H9 (cell line): Measurements from ENCODE around the gene CACNA2D4. TPM values are rescaled to one million over a fixed set of nuclear protein-coding genes. Genes with fewer than 3 reads are reported as not detected.
A peak's percentile ranks its signal among the peaks of the same experiment; 100 is the strongest.

Experiments
- DNase-seq: peaks from one replicate; pipeline ENCODE4 v3.0.0-alpha.2; 2017
- H2AFZ ChIP-seq: one replicate; pipeline ENCODE4 v1.6.1; 2013; ENCODE audit warnings: mild to moderate bottlenecking, low read length, control low read depth, moderate library complexity
- H2AK5ac ChIP-seq: 2 replicates; pipeline ENCODE4 v1.6.1; 2013; ENCODE audit warnings: low read length, control low read depth, mixed read lengths; ENCODE audit not compliant: insufficient read length
- H2BK120ac ChIP-seq: one replicate; pipeline ENCODE4 v1.6.1; 2013; ENCODE audit warnings: low read depth, mild to moderate bottlenecking, low read length, control low read depth, inconsistent platforms; ENCODE audit not compliant: poor library complexity, severe bottlenecking
- H2BK12ac ChIP-seq: 2 replicates; pipeline ENCODE4 v1.6.1; 2013; ENCODE audit warnings: low read length, control low read depth, mixed read lengths, low read depth; ENCODE audit not compliant: insufficient read length
- H2BK15ac ChIP-seq: 2 replicates; pipeline ENCODE4 v1.6.1; 2013; ENCODE audit warnings: low read depth, low read length, control low read depth
- H2BK20ac ChIP-seq: one replicate; pipeline ENCODE4 v1.6.1; 2013; ENCODE audit warnings: low read depth, mild to moderate bottlenecking, low read length, control low read depth, inconsistent platforms; ENCODE audit not compliant: poor library complexity, severe bottlenecking
- H2BK5ac ChIP-seq: 2 replicates; pipeline ENCODE4 v1.6.1; 2013; ENCODE audit warnings: low read length, control low read depth, mixed read lengths; ENCODE audit not compliant: insufficient read length
- H3K14ac ChIP-seq: 2 replicates; pipeline ENCODE4 v1.6.1; 2013; ENCODE audit warnings: low read length, control low read depth; ENCODE audit not compliant: insufficient read depth
- H3K18ac ChIP-seq: 2 replicates; pipeline ENCODE4 v1.6.1; 2013; ENCODE audit warnings: low read depth, mild to moderate bottlenecking, mixed read lengths, low read length, control low read depth; ENCODE audit not compliant: insufficient read length
- H3K23ac ChIP-seq: 2 replicates; pipeline ENCODE4 v1.6.1; 2013; ENCODE audit warnings: low read length, control low read depth, mixed read lengths, low read depth; ENCODE audit not compliant: insufficient read length
- H3K23me2 ChIP-seq: 2 replicates; pipeline ENCODE4 v1.6.1; 2013; ENCODE audit warnings: low read depth, mild to moderate bottlenecking, mixed read lengths, low read length, control low read depth; ENCODE audit not compliant: insufficient read length, poor library complexity, severe bottlenecking
- H3K27ac ChIP-seq: 2 replicates; pipeline ENCODE4 v1.5.1; 2013; ENCODE audit warnings: low read length, control low read depth, mixed read lengths, low read depth; ENCODE audit not compliant: insufficient read length
- H3K27me3 ChIP-seq: 2 replicates; pipeline ENCODE4 v1.6.1; 2013; ENCODE audit warnings: low read length, control low read depth, inconsistent platforms; ENCODE audit not compliant: insufficient read depth
- H3K4ac ChIP-seq: 2 replicates; pipeline ENCODE4 v1.6.1; 2013; ENCODE audit warnings: low read depth, mild to moderate bottlenecking, control low read depth, inconsistent platforms, low read length, moderate library complexity
- H3K4me1 ChIP-seq: 2 replicates; pipeline ENCODE4 v1.6.1; 2013; ENCODE audit warnings: low read length, control low read depth, inconsistent platforms; ENCODE audit not compliant: insufficient read depth
- H3K4me2 ChIP-seq: 2 replicates; pipeline ENCODE4 v1.6.1; 2013; ENCODE audit warnings: low read length, control low read depth, mixed read lengths; ENCODE audit not compliant: insufficient read length, insufficient read depth
- H3K56ac ChIP-seq: 2 replicates; pipeline ENCODE4 v1.6.1; 2013; ENCODE audit warnings: low read depth, mild to moderate bottlenecking, mixed read lengths, low read length, control low read depth; ENCODE audit not compliant: insufficient read length
- H3K79me1 ChIP-seq: 2 replicates; pipeline ENCODE4 v1.6.1; 2013; ENCODE audit warnings: low read depth, mild to moderate bottlenecking, moderate library complexity, low read length, control low read depth, inconsistent platforms; ENCODE audit not compliant: insufficient read depth, poor library complexity, severe bottlenecking
- H3K79me2 ChIP-seq: 2 replicates; pipeline ENCODE4 v1.6.1; 2013; ENCODE audit warnings: low read length, control low read depth, inconsistent platforms; ENCODE audit not compliant: insufficient read depth
- H3K9ac ChIP-seq: 2 replicates; pipeline ENCODE4 v1.6.1; 2013; ENCODE audit warnings: low read length, control low read depth, mixed read lengths; ENCODE audit not compliant: insufficient read length; ENCODE audit errors: extremely low read depth
- H3K9me3 ChIP-seq: one replicate; pipeline ENCODE4 v1.6.1; 2013; ENCODE audit warnings: low read depth, low read length, inconsistent platforms; ENCODE audit not compliant: control insufficient read depth
- H3T11ph ChIP-seq: one replicate; pipeline ENCODE4 v1.6.1; 2013; ENCODE audit warnings: mild to moderate bottlenecking, low read length, control low read depth, inconsistent platforms
- H4K20me1 ChIP-seq: one replicate; pipeline ENCODE4 v1.6.1; 2013; ENCODE audit not compliant: control insufficient read depth, insufficient read length, insufficient read depth
- H4K5ac ChIP-seq: 2 replicates; pipeline ENCODE4 v1.6.1; 2013; ENCODE audit warnings: low read depth, mild to moderate bottlenecking, mixed read lengths, low read length, control low read depth; ENCODE audit not compliant: insufficient read length
- H4K8ac ChIP-seq: replicated peaks from 2 replicates; pipeline ENCODE4 v1.6.1; 2013; ENCODE audit warnings: low read length, control low read depth, mixed read lengths, low read depth; ENCODE audit not compliant: insufficient read length
- H4K91ac ChIP-seq: 2 replicates; pipeline ENCODE4 v1.6.1; 2013; ENCODE audit warnings: low read depth, mild to moderate bottlenecking, moderate library complexity, mixed read lengths, low read length, control low read depth; ENCODE audit not compliant: insufficient read length
- H3K27ac Mint-ChIP-seq, 3 experiments: 2 replicates in 2 of 3; 3 replicates in 1 of 3; pipeline ENCODE4 v1.8.0; 2020 to 2021; ENCODE audit warnings: mixed read lengths in 3 of 3, mild to moderate bottlenecking in 1 of 3, moderate library complexity in 1 of 3
- H3K27me3 Mint-ChIP-seq: 2 replicates; pipeline ENCODE4 v1.8.0; 2021; ENCODE audit warnings: low read depth, mild to moderate bottlenecking, moderate library complexity, mixed read lengths
- H3K36me3 Mint-ChIP-seq, 3 experiments: 2 replicates in 2 of 3; 3 replicates in 1 of 3; pipeline ENCODE4 v1.8.0; 2020 to 2021; ENCODE audit warnings: low read depth in 3 of 3, mixed read lengths in 3 of 3; ENCODE audit not compliant: insufficient read depth in 1 of 3
- H3K4me1 Mint-ChIP-seq, 2 experiments: 2 replicates each; pipeline ENCODE4 v1.8.0; 2020; ENCODE audit warnings: mixed read lengths in 2 of 2
- H3K4me3 Mint-ChIP-seq, 2 experiments: 2 replicates in 1 of 2; 3 replicates in 1 of 2; pipeline ENCODE4 v1.8.0; 2020 to 2021; ENCODE audit warnings: mild to moderate bottlenecking in 2 of 2, mixed read lengths in 2 of 2, moderate library complexity in 1 of 2
- H3K9me3 Mint-ChIP-seq, 2 experiments: 2 replicates in 1 of 2; 3 replicates in 1 of 2; pipeline ENCODE4 v1.8.0; 2020; ENCODE audit warnings: mild to moderate bottlenecking in 2 of 2, mixed read lengths in 2 of 2, moderate library complexity in 1 of 2
- WGBS: extraction: QIAGEN DNeasy Blood & Tissue Kit; methylation state at CpG from one replicate; pipeline ENCODE4 v1.1.7; 2013; ENCODE audit warnings: missing lambda C conversion rate, low lambda C conversion rate, mixed read lengths; ENCODE audit not compliant: insufficient read length; ENCODE audit errors: extremely low coverage; 5-methylcytosine and 5-hydroxymethylcytosine counted together
- total RNA-seq: library from RNA; stranded (reverse); gene quantifications from 2 replicates; pipeline ENCODE4 v1.2.1, GENCODE V29; 2021
- TF ChIP-seq, protein P1 (sequence below): fragments of 200-600 bp; sonication (generic); conservative IDR thresholded peaks from 3 replicates; pipeline ENCODE4 v1.8.0; 2021; ENCODE audit warnings: antibody characterized with exemption, mild to moderate bottlenecking

CACNA2D4 gene
- total RNA-seq, 1 experiment from 2014 or later: 0.79 TPM

DNA sequence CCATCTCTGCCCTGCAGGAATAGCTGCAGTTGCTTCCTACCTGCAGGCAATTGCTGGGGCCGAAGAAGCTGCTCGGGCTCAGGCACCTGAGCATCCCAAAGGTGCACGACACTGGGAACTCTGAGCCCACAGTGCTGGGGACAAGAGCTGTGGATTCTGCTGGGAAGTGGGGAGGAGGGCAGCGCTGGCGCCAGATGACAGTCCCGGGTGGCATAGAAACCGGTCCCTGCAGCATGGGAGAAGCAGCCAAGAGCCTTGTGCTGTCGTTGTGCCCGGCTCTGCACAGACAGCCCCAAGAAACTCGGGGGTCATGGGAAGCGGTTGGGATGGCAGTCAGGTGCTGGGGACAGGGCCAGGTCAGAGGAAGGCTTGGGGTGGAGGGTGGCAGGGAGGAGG, 97.6 kb downstream of the CACNA2D4 start:
- no peak overlapping the region for H4K91ac ChIP-seq
- no peak overlapping the region for H2BK120ac ChIP-seq
- no peak overlapping the region for H3K9ac ChIP-seq
- no peak overlapping the region for H3K18ac ChIP-seq
- H3K4me1 Mint-ChIP-seq: peaks cover 20 to 40% of the 10 kb centered on the region in 2 experiments
- peaks cover 43% of the 10 kb centered on the region for H3K27me3 Mint-ChIP-seq
- no peak for DNase-seq
- no peak overlapping the region for H3K23ac ChIP-seq
- no peak overlapping the region for H3K56ac ChIP-seq
- no peaks in the 10 kb centered on the region for H4K20me1 ChIP-seq
- H3K9me3 Mint-ChIP-seq: peaks cover 4% of the 10 kb centered on the region in 2 experiments; a peak in 2 of 5 replicates
- no peak overlapping the region for H4K5ac ChIP-seq
- H4K8ac ChIP-seq: no peak overlapping the region
- no peaks in the 10 kb centered on the region for H3K9me3 ChIP-seq
- H2BK15ac ChIP-seq: no peak overlapping the region
- no peaks in the 10 kb centered on the region for H3K23me2 ChIP-seq
- peaks cover 0 to 5% (median 3%) of the 10 kb centered on the region in 3 experiments; a peak in 2 of 7 replicates for H3K36me3 Mint-ChIP-seq
- no peak overlapping the region for H2BK12ac ChIP-seq
- no peak overlapping the region for H3K27ac ChIP-seq
- H2AK5ac ChIP-seq: no peak overlapping the region
- H3K4ac ChIP-seq: no peak overlapping the region
- no peaks in the 10 kb centered on the region for H3K79me2 ChIP-seq
- no peaks in the 10 kb centered on the region for H3K4me1 ChIP-seq
- peak overlapping the region in 1 of 2 experiments; percentile 83; a peak in 3 of 5 replicates for H3K4me3 Mint-ChIP-seq
- H3T11ph ChIP-seq: no peak overlapping the region
- H2BK20ac ChIP-seq: no peak overlapping the region
- H2AFZ ChIP-seq: no peak overlapping the region
- peak overlapping the region in 1 of 3 experiments; percentile 60; a peak in 1 of 7 replicates for H3K27ac Mint-ChIP-seq
- H3K4me2 ChIP-seq: peak overlapping the region; percentile 76
- no peaks in the 10 kb centered on the region for H3K79me1 ChIP-seq
- H2BK5ac ChIP-seq: no peak overlapping the region
- no CpG with 5 or more reads among the region's 11 CpGs for WGBS
- TF ChIP-seq, protein P1, sequence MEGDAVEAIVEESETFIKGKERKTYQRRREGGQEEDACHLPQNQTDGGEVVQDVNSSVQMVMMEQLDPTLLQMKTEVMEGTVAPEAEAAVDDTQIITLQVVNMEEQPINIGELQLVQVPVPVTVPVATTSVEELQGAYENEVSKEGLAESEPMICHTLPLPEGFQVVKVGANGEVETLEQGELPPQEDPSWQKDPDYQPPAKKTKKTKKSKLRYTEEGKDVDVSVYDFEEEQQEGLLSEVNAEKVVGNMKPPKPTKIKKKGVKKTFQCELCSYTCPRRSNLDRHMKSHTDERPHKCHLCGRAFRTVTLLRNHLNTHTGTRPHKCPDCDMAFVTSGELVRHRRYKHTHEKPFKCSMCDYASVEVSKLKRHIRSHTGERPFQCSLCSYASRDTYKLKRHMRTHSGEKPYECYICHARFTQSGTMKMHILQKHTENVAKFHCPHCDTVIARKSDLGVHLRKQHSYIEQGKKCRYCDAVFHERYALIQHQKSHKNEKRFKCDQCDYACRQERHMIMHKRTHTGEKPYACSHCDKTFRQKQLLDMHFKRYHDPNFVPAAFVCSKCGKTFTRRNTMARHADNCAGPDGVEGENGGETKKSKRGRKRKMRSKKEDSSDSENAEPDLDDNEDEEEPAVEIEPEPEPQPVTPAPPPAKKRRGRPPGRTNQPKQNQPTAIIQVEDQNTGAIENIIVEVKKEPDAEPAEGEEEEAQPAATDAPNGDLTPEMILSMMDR: no peak
- no peak overlapping the region for H3K14ac ChIP-seq
- H3K27me3 ChIP-seq: peaks cover 19% of the 10 kb centered on the region; the same call in 1 of the 2 replicates
